CD4-positive, CD25-positive, alpha-beta regulatory T cell (primary cell): ENCODE results near the gene UBE2F. TPM values are rescaled to one million over a fixed set of nuclear protein-coding genes. Genes with fewer than 3 reads are reported as not detected.
A peak's percentile ranks its signal among the peaks of the same experiment; 100 is the strongest.
"Not testable (repeated sequence)": the region's sequence is repeated elsewhere in the genome, so short reads cannot be mapped to it uniquely, and the experiment has no call there.

Experiments
- ATAC-seq, 2 donors: fragments of 150-1000 bp; cut with Tn5 transposase; one replicate each; pipeline ENCODE4 v1.10.0; 2021; ENCODE audit warnings: low read depth in 2 of 2, moderate number of reproducible peaks in 2 of 2, moderate library complexity in 1 of 2
- DNase-seq, 3 donors: peaks; one replicate each; pipeline versions ENCODE4 v3.0.0 to v3.0.0-alpha.2; 2012 to 2022; ENCODE audit warnings: mixed read lengths in 1 of 3
- H3K27ac ChIP-seq: one replicate; pipeline ENCODE4 v1.7.0; 2013; ENCODE audit warnings: mild to moderate bottlenecking, low read length; ENCODE audit not compliant: insufficient read depth, poor library complexity, severe bottlenecking
- H3K27me3 ChIP-seq: one replicate; pipeline ENCODE4 v1.7.0; 2013; ENCODE audit warnings: low read length; ENCODE audit not compliant: control insufficient read depth, insufficient read depth
- H3K36me3 ChIP-seq: one replicate; pipeline ENCODE4 v1.7.0; 2013; ENCODE audit warnings: mild to moderate bottlenecking, low read length, moderate library complexity; ENCODE audit not compliant: control insufficient read depth, insufficient read depth
- H3K4me1 ChIP-seq: 2 replicates; pipeline ENCODE4 v1.7.0; 2013; ENCODE audit warnings: mild to moderate bottlenecking, low read length; ENCODE audit not compliant: insufficient read depth, control insufficient read depth, poor library complexity, severe bottlenecking
- H3K4me3 ChIP-seq: one replicate; pipeline ENCODE4 v1.7.0; 2013; ENCODE audit warnings: low read depth, mild to moderate bottlenecking, low read length, moderate library complexity
- H3K9me3 ChIP-seq, 2 experiments: 1 replicate in 1 of 2; 2 replicates in 1 of 2; pipeline ENCODE4 v1.7.0; 2013; ENCODE audit warnings: low read length in 2 of 2, mild to moderate bottlenecking in 1 of 2, moderate library complexity in 1 of 2; ENCODE audit not compliant: control insufficient read depth in 2 of 2
- H3K27ac Mint-ChIP-seq, 3 donors: one replicate each; pipeline ENCODE4 v1.8.0; 2020 to 2022; ENCODE audit warnings: mild to moderate bottlenecking in 3 of 3, mixed read lengths in 3 of 3, moderate library complexity in 2 of 3
- H3K27me3 Mint-ChIP-seq: one replicate; pipeline ENCODE4 v1.8.0; 2022; ENCODE audit warnings: mild to moderate bottlenecking, mixed read lengths
- H3K36me3 Mint-ChIP-seq: one replicate; pipeline ENCODE4 v1.8.0; 2020; ENCODE audit warnings: mixed read lengths
- H3K4me1 Mint-ChIP-seq, 4 donors: one replicate each; pipeline ENCODE4 v1.8.0; 2020 to 2022; ENCODE audit warnings: mixed read lengths in 4 of 4, mild to moderate bottlenecking in 1 of 4
- H3K4me3 Mint-ChIP-seq, 4 donors: one replicate each; pipeline ENCODE4 v1.8.0; 2020 to 2022; ENCODE audit warnings: mild to moderate bottlenecking in 4 of 4, mixed read lengths in 4 of 4, moderate library complexity in 3 of 4
- H3K9me3 Mint-ChIP-seq, 7 donors: one replicate each; pipeline ENCODE4 v1.8.0; 2020 to 2022; ENCODE audit warnings: mixed read lengths in 7 of 7, mild to moderate bottlenecking in 3 of 7, moderate library complexity in 2 of 7
- polyA plus RNA-seq, 4 donors: library from polyadenylated mRNA; unstranded; fragments of 300-500 nt; fragmentation: Illumina TruSeq; gene quantifications; one replicate each; pipeline ENCODE4 v1.2.3, GENCODE V29; 2021
- total RNA-seq: library from RNA; stranded (reverse); gene quantifications from one replicate; pipeline ENCODE4 v1.2.3, GENCODE V29; 2022

Gene UBE2F
- total and polyA plus RNA-seq, 5 donors from 2014 or later: 44.3 to 137 (median 105) TPM

DNA sequence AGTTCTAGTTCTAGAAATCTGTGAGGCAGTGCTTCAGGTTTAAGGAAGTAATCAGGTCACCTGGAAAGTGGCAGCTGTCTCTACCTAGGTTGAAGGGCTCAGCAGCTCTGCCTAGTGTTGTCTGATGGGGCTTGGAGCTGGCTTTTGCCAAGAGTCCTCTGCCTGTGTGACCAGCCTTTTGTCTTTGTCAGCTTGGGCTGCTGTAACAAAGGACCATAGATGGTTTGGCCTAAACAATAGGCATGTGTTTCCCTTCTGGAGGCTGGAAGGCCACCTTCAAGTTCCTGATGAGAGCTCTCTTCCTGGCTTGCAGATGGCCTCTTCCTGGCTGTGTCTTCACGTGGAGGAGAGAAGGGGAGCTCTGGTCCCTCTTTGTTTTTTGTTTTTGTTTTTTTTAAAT, 13.3 kb downstream of the UBE2F start:
- H3K27ac Mint-ChIP-seq: peak overlapping the region in 2 of 3 donors; percentile 82 to 88
- H3K9me3 Mint-ChIP-seq: peaks cover 0 to 3% (median 0%) of the 10 kb centered on the region in 7 donors
- H3K27ac ChIP-seq: no peak overlapping the region
- no peak for DNase-seq
- H3K4me3 Mint-ChIP-seq: peak overlapping the region in 2 of 4 donors; percentile 31 to 38
- no peaks in the 10 kb centered on the region for H3K27me3 ChIP-seq
- H3K36me3 Mint-ChIP-seq: peaks cover 33% of the 10 kb centered on the region
- H3K4me1 Mint-ChIP-seq: peaks cover 5 to 69% (median 38%) of the 10 kb centered on the region in 4 donors
- no peak overlapping the region for H3K4me3 ChIP-seq
- ATAC-seq: no peak
- peaks cover 12% of the 10 kb centered on the region for H3K36me3 ChIP-seq
- H3K4me1 ChIP-seq: peaks cover 16% of the 10 kb centered on the region
- H3K9me3 ChIP-seq: no peaks in the 10 kb centered on the region
- no peaks in the 10 kb centered on the region for H3K27me3 Mint-ChIP-seq

GRCh38 chr2:237980751-237981150, 13.9 kb downstream of the UBE2F start:
- H3K9me3 Mint-ChIP-seq: peaks cover 0 to 1% (median 0%) of the 10 kb centered on the region in 7 donors
- peak overlapping the region in 3 of 4 donors; percentile 20 to 69 (median 23) for H3K4me3 Mint-ChIP-seq
- no peaks in the 10 kb centered on the region for H3K27me3 Mint-ChIP-seq
- H3K36me3 Mint-ChIP-seq: peaks cover 38% of the 10 kb centered on the region
- Histone ChIP-seq H3K27me3 (no peaks in the 10 kb centered on the region), H3K36me3 (peaks cover 7% of the 10 kb centered on the region), H3K4me3 (no peak overlapping the region), H3K9me3 (no peaks in the 10 kb centered on the region), H3K27ac (no peak overlapping the region), H3K4me1 (peaks cover 16% of the 10 kb centered on the region)
- peak overlapping the region in 2 of 3 donors; percentile 82 to 88 for H3K27ac Mint-ChIP-seq
- ATAC-seq (no peak), DNase-seq (peak in 1 of 3 donors; percentile 43)
- peaks cover 5 to 75% (median 42%) of the 10 kb centered on the region in 4 donors for H3K4me1 Mint-ChIP-seq

GRCh38 chr2:237981621-237982020, 14.8 kb downstream of the UBE2F start:
- Mint-ChIP-seq H3K36me3 (peaks cover 37% of the 10 kb centered on the region), H3K4me1 (peaks cover 8 to 76% (median 42%) of the 10 kb centered on the region in 4 donors)
- DNase-seq, H3K9me3 Mint-ChIP-seq, H3K27me3 Mint-ChIP-seq, H3K4me3 ChIP-seq, H3K4me3 Mint-ChIP-seq, H3K27me3 ChIP-seq, H3K27ac ChIP-seq, H3K9me3 ChIP-seq, ATAC-seq, H3K36me3 ChIP-seq, H3K27ac Mint-ChIP-seq: not testable (repeated sequence)
- peaks cover 16% of the 10 kb centered on the region for H3K4me1 ChIP-seq

- Mint-ChIP-seq H3K4me3 (peak overlapping the region in 1 of 4 donors; percentile 58), H3K9me3 (no peaks in the 10 kb centered on the region), H3K36me3 (peaks cover 39% of the 10 kb centered on the region), H3K4me1 (peaks cover 12 to 76% (median 41%) of the 10 kb centered on the region in 4 donors), H3K27ac (no peak overlapping the region), H3K27me3 (no peaks in the 10 kb centered on the region)
- Histone ChIP-seq H3K36me3 (no peaks in the 10 kb centered on the region), H3K9me3 (no peaks in the 10 kb centered on the region), H3K27ac (no peak overlapping the region), H3K4me1 (peaks cover 16% of the 10 kb centered on the region), H3K27me3 (no peaks in the 10 kb centered on the region), H3K4me3 (no peak overlapping the region)
- ATAC-seq (no peak), DNase-seq (no peak)
These were observed 15.4 kb downstream of the UBE2F start for GRCh38 chr2:237982039-237982725.

- Histone ChIP-seq H3K36me3 (peaks cover 2% of the 10 kb centered on the region), H3K4me3 (no peak overlapping the region), H3K27me3 (no peaks in the 10 kb centered on the region), H3K27ac (no peak overlapping the region), H3K9me3 (no peaks in the 10 kb centered on the region), H3K4me1 (peaks cover 16% of the 10 kb centered on the region)
- peak overlapping the region in 1 of 4 donors; percentile 13 for H3K4me3 Mint-ChIP-seq
- H3K4me1 Mint-ChIP-seq: peaks cover 15 to 64% (median 36%) of the 10 kb centered on the region in 4 donors
- ATAC-seq: no peak
- peak overlapping the region; percentile 37 to 72 (median 57) for H3K27ac Mint-ChIP-seq
- peaks cover 38% of the 10 kb centered on the region for H3K36me3 Mint-ChIP-seq
- H3K27me3 Mint-ChIP-seq: no peaks in the 10 kb centered on the region
- no peaks in the 10 kb centered on the region for H3K9me3 Mint-ChIP-seq
- DNase-seq: no peak
These were observed 17.1 kb downstream of the UBE2F start for GRCh38 chr2:237983922-237984321.

DNA sequence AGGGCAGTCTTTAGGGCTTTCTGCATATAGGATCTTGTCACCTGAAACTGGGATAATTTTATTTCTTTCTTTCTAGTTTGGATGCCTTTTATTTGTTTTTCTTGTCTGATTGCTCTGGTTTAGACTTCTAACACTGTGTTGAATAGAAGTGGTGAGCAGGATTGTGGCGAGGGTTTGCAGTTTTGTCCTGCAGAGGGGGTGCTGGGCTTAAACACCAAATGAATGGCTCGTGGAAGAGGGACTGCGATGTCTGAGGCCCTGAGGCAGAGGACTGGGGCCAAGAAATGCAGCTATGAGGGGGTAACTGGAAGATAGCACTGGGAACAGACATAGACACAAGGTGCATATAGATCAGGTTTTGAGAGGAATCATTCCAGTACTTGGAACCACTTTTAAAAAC, 20.5 kb downstream of the UBE2F start:
- H3K4me1 Mint-ChIP-seq: peaks cover 10 to 37% (median 20%) of the 10 kb centered on the region in 4 donors
- H3K9me3 Mint-ChIP-seq: no peaks in the 10 kb centered on the region
- H3K9me3 ChIP-seq: no peaks in the 10 kb centered on the region
- H3K36me3 ChIP-seq: peaks cover 19% of the 10 kb centered on the region
- H3K27ac ChIP-seq: no peak overlapping the region
- H3K4me1 ChIP-seq: no peaks in the 10 kb centered on the region
- peak overlapping the region in 1 of 4 donors; percentile 38 for H3K4me3 Mint-ChIP-seq
- H3K27ac Mint-ChIP-seq: peak overlapping the region in 2 of 3 donors; percentile 2 to 23
- no peak overlapping the region for H3K4me3 ChIP-seq
- H3K27me3 Mint-ChIP-seq: no peaks in the 10 kb centered on the region
- no peak for ATAC-seq
- peaks cover 35% of the 10 kb centered on the region for H3K36me3 Mint-ChIP-seq
- DNase-seq: no peak
- H3K27me3 ChIP-seq: no peaks in the 10 kb centered on the region

DNA sequence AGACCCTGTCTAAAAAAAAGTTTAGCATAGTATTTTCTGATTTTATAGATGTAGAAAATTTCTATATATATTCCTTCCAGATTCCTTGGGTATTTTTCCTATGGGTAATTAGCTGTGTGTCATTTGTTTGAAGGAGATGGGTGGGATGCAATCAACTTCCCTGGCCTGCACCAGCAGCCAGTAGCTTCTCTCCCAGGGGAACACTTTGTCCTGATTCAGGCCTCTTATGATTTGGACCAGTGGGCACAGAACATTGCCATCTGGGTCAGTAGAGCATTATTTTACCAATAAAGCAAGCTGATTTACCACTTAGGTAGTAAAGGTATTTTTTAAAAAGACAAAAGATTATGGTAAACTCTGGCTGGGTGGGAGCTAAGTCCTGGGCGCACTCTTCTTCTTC, 26.9 kb downstream of the UBE2F start:
- H3K4me3 Mint-ChIP-seq: no peak overlapping the region
- peaks cover 10 to 25% (median 18%) of the 10 kb centered on the region in 4 donors for H3K4me1 Mint-ChIP-seq
- Histone ChIP-seq H3K27ac (no peak overlapping the region), H3K9me3 (no peaks in the 10 kb centered on the region), H3K27me3 (no peaks in the 10 kb centered on the region), H3K4me3 (no peak overlapping the region), H3K36me3 (peaks cover 37% of the 10 kb centered on the region), H3K4me1 (no peaks in the 10 kb centered on the region)
- peaks cover 18% of the 10 kb centered on the region for H3K36me3 Mint-ChIP-seq
- no peaks in the 10 kb centered on the region for H3K9me3 Mint-ChIP-seq
- DNase-seq (no peak), ATAC-seq (no peak)
- H3K27ac Mint-ChIP-seq: peak overlapping the region in 1 of 3 donors; percentile 40
- H3K27me3 Mint-ChIP-seq: no peaks in the 10 kb centered on the region

- ATAC-seq: no peak
- Mint-ChIP-seq H3K4me1 (peaks cover 14 to 31% (median 23%) of the 10 kb centered on the region in 4 donors), H3K27me3 (no peaks in the 10 kb centered on the region), H3K4me3 (no peak overlapping the region), H3K9me3 (no peaks in the 10 kb centered on the region), H3K36me3 (peaks cover 18% of the 10 kb centered on the region), H3K27ac (peak overlapping the region in 1 of 3 donors; percentile 58)
- H3K27ac ChIP-seq: no peak overlapping the region
- H3K9me3 ChIP-seq: no peaks in the 10 kb centered on the region
- no peak overlapping the region for H3K4me3 ChIP-seq
- H3K36me3 ChIP-seq: peaks cover 30% of the 10 kb centered on the region
- no peak for DNase-seq
- no peaks in the 10 kb centered on the region for H3K4me1 ChIP-seq
- no peaks in the 10 kb centered on the region for H3K27me3 ChIP-seq
These were observed 28.2 kb downstream of the UBE2F start for GRCh38 chr2:237995036-237995435.
